Measurements from ENCODE around the gene PRR35.

PRR35 gene

DNA sequence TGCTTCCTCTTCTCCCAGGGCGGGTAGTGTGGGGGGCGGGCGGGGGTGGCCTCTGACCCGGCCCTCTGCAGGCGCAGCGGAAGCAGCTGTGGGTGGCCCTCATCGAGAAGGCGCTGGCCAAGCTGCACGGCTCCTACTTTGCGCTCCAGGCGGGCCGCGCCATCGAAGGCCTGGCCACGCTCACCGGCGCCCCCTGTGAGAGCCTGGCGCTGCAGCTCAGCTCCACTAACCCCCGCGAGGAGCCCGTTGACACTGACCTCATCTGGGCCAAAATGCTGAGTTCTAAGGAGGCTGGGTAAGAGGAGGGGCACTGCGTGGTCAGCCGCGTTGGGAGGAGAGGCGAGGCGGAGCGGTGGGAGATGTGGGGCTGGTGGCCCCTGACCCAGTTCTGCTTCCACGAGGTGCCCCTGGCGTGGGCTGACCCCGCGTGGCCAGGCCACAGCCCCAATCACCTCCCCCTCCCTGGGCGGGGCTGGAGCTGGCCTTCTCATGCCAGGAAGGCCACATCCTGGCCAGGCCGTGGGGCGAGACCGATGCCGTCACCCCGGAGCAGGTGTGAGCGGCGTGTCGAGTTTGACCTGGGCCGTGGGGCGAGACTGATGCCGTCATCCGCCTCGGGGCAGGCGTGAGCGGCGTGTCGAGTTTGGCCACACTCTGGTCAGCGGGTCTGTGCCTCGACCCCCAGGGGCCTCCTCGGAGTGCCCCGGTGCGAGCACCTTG, 10.5 kb upstream of the PRR35 start:
- no peaks in the 10 kb centered on the region for H3K27me3 ChIP-seq (ENCODE audit: control insufficient read depth in 2 of 2, insufficient read depth in 2 of 2, low read length in 2 of 2)
- no peak overlapping the region for H3K9ac ChIP-seq (ENCODE audit: low read depth in 1 of 2, low read length in 2 of 2)
- no peak overlapping the region for H3K4me3 ChIP-seq (ENCODE audit: low read length in 2 of 2)
- no peak overlapping the region for H3K27ac ChIP-seq (ENCODE audit: low read depth in 2 of 2, low read length in 2 of 2)
- peaks cover 0 to under 1% of the 10 kb centered on the region in 2 donors for H3K4me1 ChIP-seq (ENCODE audit: control insufficient read depth in 2 of 2, insufficient read depth in 2 of 2, low read length in 2 of 2)
- H3K9me3 ChIP-seq (ENCODE audit: control insufficient read depth in 2 of 2, low read length in 2 of 2), result no peaks in the 10 kb centered on the region
- H3K36me3 ChIP-seq (ENCODE audit: control insufficient read depth in 2 of 2, insufficient read depth in 2 of 2, low read length in 2 of 2), result peaks cover 7 to 13% of the 10 kb centered on the region in 2 donors

DNA sequence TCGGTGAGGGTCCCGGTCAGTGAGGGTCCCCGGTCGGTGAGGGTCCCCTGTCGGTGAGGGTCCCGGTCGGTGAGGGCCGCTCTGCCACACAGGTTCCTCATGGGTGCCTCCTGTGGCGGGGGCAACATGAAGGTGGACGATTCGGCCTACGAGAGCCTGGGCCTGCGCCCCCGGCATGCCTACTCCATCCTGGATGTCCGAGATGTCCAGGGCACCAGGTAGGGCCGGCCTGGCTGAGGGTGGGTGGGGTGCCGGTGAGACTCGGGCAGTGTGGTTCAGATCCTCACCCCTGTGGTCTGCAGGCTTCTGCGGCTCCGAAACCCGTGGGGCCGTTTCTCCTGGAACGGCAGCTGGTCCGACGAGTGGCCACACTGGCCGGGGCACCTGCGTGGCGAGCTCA, 9.0 kb upstream of the PRR35 start:
- H3K27me3 ChIP-seq (ENCODE audit: control insufficient read depth in 2 of 2, insufficient read depth in 2 of 2, low read length in 2 of 2), result no peaks in the 10 kb centered on the region
- no peak overlapping the region for H3K27ac ChIP-seq (ENCODE audit: low read depth in 2 of 2, low read length in 2 of 2)
- no peak overlapping the region for H3K9ac ChIP-seq (ENCODE audit: low read depth in 1 of 2, low read length in 2 of 2)
- H3K9me3 ChIP-seq (ENCODE audit: control insufficient read depth in 2 of 2, low read length in 2 of 2), result no peaks in the 10 kb centered on the region
- no peak overlapping the region for H3K4me3 ChIP-seq (ENCODE audit: low read length in 2 of 2)
- H3K4me1 ChIP-seq (ENCODE audit: control insufficient read depth in 2 of 2, insufficient read depth in 2 of 2, low read length in 2 of 2), result peaks cover 0 to 3% of the 10 kb centered on the region in 2 donors
- H3K36me3 ChIP-seq (ENCODE audit: control insufficient read depth in 2 of 2, insufficient read depth in 2 of 2, low read length in 2 of 2), result peaks cover 7 to 13% of the 10 kb centered on the region in 2 donors

GRCh38 chr16:552171-552570, 8.0 kb upstream of the PRR35 start:
- H3K36me3 ChIP-seq (ENCODE audit: control insufficient read depth in 2 of 2, insufficient read depth in 2 of 2, low read length in 2 of 2), result peaks cover 7 to 13% of the 10 kb centered on the region in 2 donors

GRCh38 chr16:553601-554296, 6.4 kb upstream of the PRR35 start:
- no peak overlapping the region for H3K27ac ChIP-seq (ENCODE audit: low read depth in 2 of 2, low read length in 2 of 2)
- H3K9ac ChIP-seq (ENCODE audit: low read depth in 1 of 2, low read length in 2 of 2), result no peak overlapping the region
- H3K4me1 ChIP-seq (ENCODE audit: control insufficient read depth in 2 of 2, insufficient read depth in 2 of 2, low read length in 2 of 2), result peaks cover 0 to 3% of the 10 kb centered on the region in 2 donors
- no peaks in the 10 kb centered on the region for H3K9me3 ChIP-seq (ENCODE audit: control insufficient read depth in 2 of 2, low read length in 2 of 2)
- peaks cover 2 to 11% of the 10 kb centered on the region in 2 donors for H3K27me3 ChIP-seq (ENCODE audit: control insufficient read depth in 2 of 2, insufficient read depth in 2 of 2, low read length in 2 of 2)
- peaks cover 4 to 13% of the 10 kb centered on the region in 2 donors for H3K36me3 ChIP-seq (ENCODE audit: control insufficient read depth in 2 of 2, insufficient read depth in 2 of 2, low read length in 2 of 2)
- H3K4me3 ChIP-seq (ENCODE audit: low read length in 2 of 2), result no peak overlapping the region

More at GRCh38 chr16:552171-552570, 8.0 kb upstream of the PRR35 start:
- Histone ChIP-seq H3K4me1 (ENCODE audit: control insufficient read depth in 2 of 2, insufficient read depth in 2 of 2, low read length in 2 of 2) (peaks cover 0 to 3% of the 10 kb centered on the region in 2 donors), H3K9me3 (ENCODE audit: control insufficient read depth in 2 of 2, low read length in 2 of 2) (no peaks in the 10 kb centered on the region), H3K4me3 (ENCODE audit: low read length in 2 of 2) (no peak overlapping the region), H3K27me3 (ENCODE audit: control insufficient read depth in 2 of 2, insufficient read depth in 2 of 2, low read length in 2 of 2) (peaks cover 0 to under 1% of the 10 kb centered on the region in 2 donors), H3K27ac (ENCODE audit: low read depth in 2 of 2, low read length in 2 of 2) (no peak overlapping the region), H3K9ac (ENCODE audit: low read depth in 1 of 2, low read length in 2 of 2) (no peak overlapping the region)

GRCh38 chr16:554297-554621, 5.9 kb upstream of the PRR35 start:
- no peak overlapping the region for H3K4me3 ChIP-seq (ENCODE audit: low read length in 2 of 2)
- no peak overlapping the region for H3K27ac ChIP-seq (ENCODE audit: low read depth in 2 of 2, low read length in 2 of 2)
- H3K9me3 ChIP-seq (ENCODE audit: control insufficient read depth in 2 of 2, low read length in 2 of 2), result no peaks in the 10 kb centered on the region
- H3K27me3 ChIP-seq (ENCODE audit: control insufficient read depth in 2 of 2, insufficient read depth in 2 of 2, low read length in 2 of 2), result peaks cover 4 to 17% of the 10 kb centered on the region in 2 donors
- no peak overlapping the region for H3K9ac ChIP-seq (ENCODE audit: low read depth in 1 of 2, low read length in 2 of 2)
- peaks cover 0 to 3% of the 10 kb centered on the region in 2 donors for H3K4me1 ChIP-seq (ENCODE audit: control insufficient read depth in 2 of 2, insufficient read depth in 2 of 2, low read length in 2 of 2)
- H3K36me3 ChIP-seq (ENCODE audit: control insufficient read depth in 2 of 2, insufficient read depth in 2 of 2, low read length in 2 of 2), result peaks cover 2 to 13% of the 10 kb centered on the region in 2 donors

- H3K27me3 ChIP-seq (ENCODE audit: control insufficient read depth in 2 of 2, insufficient read depth in 2 of 2, low read length in 2 of 2), result peaks cover 7 to 22% of the 10 kb centered on the region in 2 donors
- no peak overlapping the region for H3K27ac ChIP-seq (ENCODE audit: low read depth in 2 of 2, low read length in 2 of 2)
- H3K9me3 ChIP-seq (ENCODE audit: control insufficient read depth in 2 of 2, low read length in 2 of 2), result no peaks in the 10 kb centered on the region
- H3K9ac ChIP-seq (ENCODE audit: low read depth in 1 of 2, low read length in 2 of 2), result no peak overlapping the region
- no peak overlapping the region for H3K4me3 ChIP-seq (ENCODE audit: low read length in 2 of 2)
- peaks cover under 1 to 9% of the 10 kb centered on the region in 2 donors for H3K36me3 ChIP-seq (ENCODE audit: control insufficient read depth in 2 of 2, insufficient read depth in 2 of 2, low read length in 2 of 2)
- peaks cover 0 to 5% of the 10 kb centered on the region in 2 donors for H3K4me1 ChIP-seq (ENCODE audit: control insufficient read depth in 2 of 2, insufficient read depth in 2 of 2, low read length in 2 of 2)
Observed at GRCh38 chr16:554640-555365, 5.4 kb upstream of the PRR35 start.

DNA sequence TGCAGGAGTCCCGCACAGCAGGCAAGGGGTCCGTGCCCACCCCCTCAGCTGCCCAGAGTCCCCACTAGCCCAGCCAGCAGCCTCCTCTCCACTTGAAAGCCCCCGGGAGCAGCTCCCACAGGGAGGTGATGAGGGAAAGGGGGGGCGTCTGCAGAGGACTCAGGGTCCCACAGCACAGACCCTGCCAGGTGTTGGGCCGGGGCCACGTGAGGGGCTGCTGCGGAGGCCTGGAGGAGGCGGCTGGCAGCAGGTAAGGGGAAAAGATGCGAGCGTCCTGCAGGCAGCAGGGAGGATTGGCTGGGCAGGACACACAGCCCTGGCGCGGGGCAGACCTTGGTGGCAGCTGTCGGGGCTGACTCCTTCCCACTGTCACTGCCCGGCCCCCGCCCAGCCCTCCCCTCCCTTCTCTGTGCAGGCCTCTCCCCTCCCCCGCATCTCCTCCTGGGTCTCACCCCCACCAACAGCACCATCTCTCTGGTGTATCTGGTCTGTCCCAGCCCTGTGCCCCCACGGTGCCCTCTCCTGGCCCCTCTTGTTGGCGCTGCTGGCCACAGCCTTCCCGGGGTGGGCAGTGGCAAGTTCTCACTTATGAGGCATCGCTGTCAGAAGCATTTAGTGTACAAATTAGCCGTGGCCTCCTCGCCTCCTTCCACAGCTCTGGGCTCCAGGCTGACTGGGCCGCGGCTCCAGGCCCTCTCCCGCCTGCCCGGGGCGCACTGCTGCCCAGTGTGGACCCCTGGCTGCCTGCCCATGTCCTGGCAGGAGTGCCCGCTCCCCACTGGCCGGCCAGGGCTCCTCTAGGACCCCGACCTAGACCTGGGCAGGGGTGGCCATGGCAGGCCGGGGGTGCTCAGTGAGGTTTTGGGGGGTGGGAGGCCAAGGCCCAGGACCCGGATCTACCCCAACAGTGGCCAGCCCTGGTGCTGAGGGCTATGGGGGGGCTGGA, 4.4 kb upstream of the PRR35 start:
- H3K27me3 ChIP-seq (ENCODE audit: control insufficient read depth in 2 of 2, insufficient read depth in 2 of 2, low read length in 2 of 2), result peaks cover 7 to 24% of the 10 kb centered on the region in 2 donors
- H3K9me3 ChIP-seq (ENCODE audit: control insufficient read depth in 2 of 2, low read length in 2 of 2), result no peaks in the 10 kb centered on the region
- H3K4me1 ChIP-seq (ENCODE audit: control insufficient read depth in 2 of 2, insufficient read depth in 2 of 2, low read length in 2 of 2), result peaks cover 0 to 5% of the 10 kb centered on the region in 2 donors
- H3K36me3 ChIP-seq (ENCODE audit: control insufficient read depth in 2 of 2, insufficient read depth in 2 of 2, low read length in 2 of 2), result peaks cover 0 to 6% of the 10 kb centered on the region in 2 donors
- H3K27ac ChIP-seq (ENCODE audit: low read depth in 2 of 2, low read length in 2 of 2), result no peak overlapping the region
- H3K9ac ChIP-seq (ENCODE audit: low read depth in 1 of 2, low read length in 2 of 2), result no peak overlapping the region
- H3K4me3 ChIP-seq (ENCODE audit: low read length in 2 of 2), result no peak overlapping the region

DNA sequence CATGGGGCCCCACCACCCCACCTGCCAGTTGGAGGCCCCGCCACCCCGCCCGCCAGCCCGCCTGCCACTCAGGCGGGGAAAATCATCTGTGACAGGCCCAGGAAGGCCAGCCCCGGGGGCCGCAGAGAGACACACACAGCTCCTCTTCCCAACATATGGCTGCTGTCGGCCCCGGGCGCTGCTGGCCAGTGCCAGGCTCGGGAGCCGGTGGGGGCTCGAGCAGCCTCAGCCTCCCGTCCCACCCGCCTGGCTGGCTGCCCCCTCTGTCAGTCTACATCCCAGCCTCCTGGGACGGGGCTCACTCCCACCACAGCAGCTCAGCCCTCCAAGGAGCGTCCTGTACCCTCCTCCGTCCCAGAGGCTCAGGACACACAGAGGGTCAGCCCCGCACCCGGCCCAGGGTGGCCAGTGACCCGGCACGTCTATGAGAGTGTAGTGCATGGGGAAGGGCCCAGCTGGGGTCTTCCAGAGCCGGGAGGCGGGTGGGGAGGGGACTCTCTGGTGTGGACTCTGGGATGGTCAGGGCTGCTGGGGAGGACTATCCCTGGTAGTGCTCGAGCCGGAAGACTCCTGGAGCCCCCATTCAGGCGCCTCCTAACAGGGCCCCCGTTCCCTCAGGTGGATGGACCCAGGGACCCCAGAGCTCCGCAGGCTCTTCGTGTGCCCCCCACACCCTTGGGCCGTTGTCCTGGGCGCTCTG, 3.6 kb upstream of the PRR35 start:
- no peaks in the 10 kb centered on the region for H3K9me3 ChIP-seq (ENCODE audit: control insufficient read depth in 2 of 2, low read length in 2 of 2)
- H3K27me3 ChIP-seq (ENCODE audit: control insufficient read depth in 2 of 2, insufficient read depth in 2 of 2, low read length in 2 of 2), result peaks cover 11 to 31% of the 10 kb centered on the region in 2 donors
- no peaks in the 10 kb centered on the region for H3K36me3 ChIP-seq (ENCODE audit: control insufficient read depth in 2 of 2, insufficient read depth in 2 of 2, low read length in 2 of 2)
- H3K4me3 ChIP-seq (ENCODE audit: low read length in 2 of 2), result no peak overlapping the region
- no peak overlapping the region for H3K9ac ChIP-seq (ENCODE audit: low read depth in 1 of 2, low read length in 2 of 2)
- H3K27ac ChIP-seq (ENCODE audit: low read depth in 2 of 2, low read length in 2 of 2), result no peak overlapping the region
- H3K4me1 ChIP-seq (ENCODE audit: control insufficient read depth in 2 of 2, insufficient read depth in 2 of 2, low read length in 2 of 2), result peaks cover 0 to 5% of the 10 kb centered on the region in 2 donors
